Measurements from ENCODE around the gene FAT3.
A peak's percentile ranks its signal among the peaks of the same experiment; 100 is the strongest.

Gene FAT3

DNA sequence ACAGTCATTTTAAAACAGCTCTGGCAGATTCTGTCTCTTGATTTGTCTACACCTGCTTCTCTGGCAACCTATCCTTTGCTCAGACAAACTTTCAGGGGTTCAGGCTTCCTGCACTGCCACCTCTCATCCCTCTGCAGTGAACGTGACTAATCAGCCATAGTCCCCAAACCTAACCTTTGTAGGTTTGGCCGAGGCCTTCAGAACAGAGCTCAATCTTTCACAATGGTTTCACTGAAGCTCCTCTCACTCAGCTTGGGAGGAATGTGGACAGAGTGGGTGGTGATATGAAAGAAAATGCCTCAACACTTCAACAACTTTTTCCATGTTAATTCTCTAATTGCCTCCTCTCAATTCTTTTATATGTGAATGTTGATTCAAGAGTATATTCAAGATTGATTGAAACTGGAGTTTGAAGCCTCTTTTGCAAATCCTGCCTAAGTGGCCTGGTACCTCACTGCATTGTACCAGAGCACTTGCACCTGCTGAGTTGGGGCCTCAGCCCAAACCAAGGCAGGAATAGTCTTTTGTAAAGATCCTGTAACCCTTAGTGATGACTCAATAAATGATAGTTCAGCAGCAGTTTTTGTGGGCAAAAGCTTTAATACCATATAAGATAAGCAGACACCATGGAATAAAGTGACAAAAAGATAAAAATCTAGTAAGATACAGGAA lies 33.9 kb upstream of the FAT3 start:
- H3K27ac ChIP-seq (ENCODE audit: extremely low read depth, low read depth, low read length): no peak overlapping the region
- ChIA-PET POLR2A (no interaction called here), CTCF (interaction anchor here (1.2 kb wide), 1 partner anchor 21 kb away, joined by 3 read pairs; no protein-coding TSS in a partner anchor)
- TF ChIP-seq ZNF501 (tag by site-specific recombination; IDR thresholded peaks at IDR 0.05): no peak
- TF ChIP-seq ZNF366 (tag by site-specific recombination; conservative IDR thresholded peaks at IDR 0.05): no peak
- TF ChIP-seq, protein P1, sequence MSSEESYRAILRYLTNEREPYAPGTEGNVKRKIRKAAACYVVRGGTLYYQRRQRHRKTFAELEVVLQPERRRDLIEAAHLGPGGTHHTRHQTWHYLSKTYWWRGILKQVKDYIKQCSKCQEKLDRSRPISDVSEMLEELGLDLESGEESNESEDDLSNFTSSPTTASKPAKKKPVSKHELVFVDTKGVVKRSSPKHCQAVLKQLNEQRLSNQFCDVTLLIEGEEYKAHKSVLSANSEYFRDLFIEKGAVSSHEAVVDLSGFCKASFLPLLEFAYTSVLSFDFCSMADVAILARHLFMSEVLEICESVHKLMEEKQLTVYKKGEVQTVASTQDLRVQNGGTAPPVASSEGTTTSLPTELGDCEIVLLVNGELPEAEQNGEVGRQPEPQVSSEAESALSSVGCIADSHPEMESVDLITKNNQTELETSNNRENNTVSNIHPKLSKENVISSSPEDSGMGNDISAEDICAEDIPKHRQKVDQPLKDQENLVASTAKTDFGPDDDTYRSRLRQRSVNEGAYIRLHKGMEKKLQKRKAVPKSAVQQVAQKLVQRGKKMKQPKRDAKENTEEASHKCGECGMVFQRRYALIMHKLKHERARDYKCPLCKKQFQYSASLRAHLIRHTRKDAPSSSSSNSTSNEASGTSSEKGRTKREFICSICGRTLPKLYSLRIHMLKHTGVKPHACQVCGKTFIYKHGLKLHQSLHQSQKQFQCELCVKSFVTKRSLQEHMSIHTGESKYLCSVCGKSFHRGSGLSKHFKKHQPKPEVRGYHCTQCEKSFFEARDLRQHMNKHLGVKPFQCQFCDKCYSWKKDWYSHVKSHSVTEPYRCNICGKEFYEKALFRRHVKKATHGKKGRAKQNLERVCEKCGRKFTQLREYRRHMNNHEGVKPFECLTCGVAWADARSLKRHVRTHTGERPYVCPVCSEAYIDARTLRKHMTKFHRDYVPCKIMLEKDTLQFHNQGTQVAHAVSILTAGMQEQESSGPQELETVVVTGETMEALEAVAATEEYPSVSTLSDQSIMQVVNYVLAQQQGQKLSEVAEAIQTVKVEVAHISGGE (tag by site-specific recombination; conservative IDR thresholded peaks at IDR 0.05; ENCODE audit: low read depth): no peak
- TF ChIP-seq ZNF677 (tag by site-specific recombination; IDR thresholded peaks at IDR 0.05): no peak
- TF ChIP-seq OSR2 (tag by site-specific recombination; IDR thresholded peaks at IDR 0.05): no peak
- TF ChIP-seq MZF1 (tag by site-specific recombination; IDR thresholded peaks at IDR 0.05; ENCODE audit: borderline replicate concordance): no peak
- H3K4me3 ChIP-seq (ENCODE audit: low read depth, low read length): no peak overlapping the region
- no peaks in the 10 kb centered on the region for H3K4me1 ChIP-seq (ENCODE audit: control insufficient read depth, insufficient read depth, low read length)
- H3K9me3 ChIP-seq (ENCODE audit: control insufficient read depth, insufficient read depth, low read depth, low read length): no peaks in the 10 kb centered on the region
- no peaks in the 10 kb centered on the region for H3K36me3 ChIP-seq (ENCODE audit: control insufficient read depth in 2 of 2, insufficient read depth in 1 of 2, low read length in 2 of 2)

DNA sequence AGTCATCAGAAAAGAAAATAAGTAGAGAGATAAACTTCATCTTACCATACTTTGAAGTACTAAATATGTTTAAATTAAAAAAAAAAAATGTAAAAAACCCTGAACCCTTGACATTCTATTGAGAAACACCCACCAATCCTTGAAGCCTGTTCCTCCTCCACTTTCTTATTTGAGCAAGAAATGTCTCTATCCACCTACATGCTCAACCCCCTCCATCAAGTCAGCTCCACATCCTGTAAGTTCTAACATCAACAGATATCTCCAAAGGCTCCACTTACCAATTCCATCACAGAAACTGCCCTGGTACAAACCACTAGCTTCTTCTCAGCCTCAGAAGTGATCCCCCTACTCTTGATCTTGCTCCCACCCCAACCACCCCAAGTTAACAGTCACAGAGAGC lies 32.5 kb upstream of the FAT3 start:
- ChIA-PET POLR2A (no interaction called here), CTCF (interaction anchor here (0.7 kb wide), 1 partner anchor 681 kb away, joined by 3 read pairs; no protein-coding TSS in a partner anchor)
- Histone ChIP-seq H3K9me3 (ENCODE audit: control insufficient read depth, insufficient read depth, low read depth, low read length) (no peaks in the 10 kb centered on the region), H3K36me3 (ENCODE audit: control insufficient read depth in 2 of 2, insufficient read depth in 1 of 2, low read length in 2 of 2) (no peaks in the 10 kb centered on the region), H3K4me3 (ENCODE audit: low read depth, low read length) (no peak overlapping the region), H3K27ac (ENCODE audit: extremely low read depth, low read depth, low read length) (no peak overlapping the region), H3K4me1 (ENCODE audit: control insufficient read depth, insufficient read depth, low read length) (no peaks in the 10 kb centered on the region)
- TF ChIP-seq EGR2 (tag by site-specific recombination; IDR thresholded peaks at IDR 0.05; ENCODE audit: low read depth) (peak; percentile 30; the same call in 1 of the 2 replicates), ZNF311 (tag by site-specific recombination; IDR thresholded peaks at IDR 0.05; ENCODE audit: borderline replicate concordance) (no peak)

DNA sequence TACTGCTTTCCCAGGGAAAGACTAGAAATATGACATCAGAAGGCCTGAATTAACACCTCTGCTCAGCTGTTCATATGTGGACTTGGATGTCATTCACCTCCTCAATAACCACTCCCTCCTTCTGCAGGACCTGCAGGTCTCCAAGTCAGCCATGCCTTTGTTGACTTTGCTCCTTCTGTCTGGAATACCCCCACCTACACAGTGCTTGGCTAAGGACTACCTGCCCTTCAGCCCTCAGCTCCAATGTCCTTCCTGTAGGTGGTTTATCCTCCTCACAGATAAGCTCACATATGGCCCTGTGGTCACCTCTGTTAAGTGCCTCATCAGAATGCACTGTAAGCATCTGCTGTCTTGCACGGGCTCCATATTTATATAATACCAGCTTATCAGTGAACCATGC lies 26.4 kb upstream of the FAT3 start:
- Histone ChIP-seq H3K4me3 (ENCODE audit: low read depth, low read length) (no peak overlapping the region), H3K36me3 (ENCODE audit: control insufficient read depth in 2 of 2, insufficient read depth in 1 of 2, low read length in 2 of 2) (no peaks in the 10 kb centered on the region), H3K4me1 (ENCODE audit: control insufficient read depth, insufficient read depth, low read length) (no peaks in the 10 kb centered on the region), H3K9me3 (ENCODE audit: control insufficient read depth, insufficient read depth, low read depth, low read length) (no peaks in the 10 kb centered on the region), H3K27ac (ENCODE audit: extremely low read depth, low read depth, low read length) (no peak overlapping the region)
- ChIA-PET CTCF (interaction anchor here (0.6 kb wide), 1 partner anchor 33 kb away, joined by 3 read pairs; no protein-coding TSS in a partner anchor), POLR2A (no interaction called here)
- peak; percentile 78 for TF ChIP-seq EGR2 (tag by site-specific recombination; IDR thresholded peaks at IDR 0.05; ENCODE audit: low read depth)
- TF ChIP-seq, protein P2, sequence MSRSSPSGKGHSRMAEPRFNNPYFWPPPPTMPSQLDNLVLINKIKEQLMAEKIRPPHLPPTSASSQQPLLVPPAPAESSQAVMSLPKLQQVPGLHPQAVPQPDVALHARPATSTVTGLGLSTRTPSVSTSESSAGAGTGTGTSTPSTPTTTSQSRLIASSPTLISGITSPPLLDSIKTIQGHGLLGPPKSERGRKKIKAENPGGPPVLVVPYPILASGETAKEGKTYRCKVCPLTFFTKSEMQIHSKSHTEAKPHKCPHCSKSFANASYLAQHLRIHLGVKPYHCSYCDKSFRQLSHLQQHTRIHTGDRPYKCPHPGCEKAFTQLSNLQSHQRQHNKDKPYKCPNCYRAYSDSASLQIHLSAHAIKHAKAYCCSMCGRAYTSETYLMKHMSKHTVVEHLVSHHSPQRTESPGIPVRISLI (tag by site-specific recombination; IDR thresholded peaks at IDR 0.05): no peak
- TF ChIP-seq ZFHX2 (tag by site-specific recombination; conservative IDR thresholded peaks at IDR 0.05): 0 out of 2 replicates have a peak, but pooled peaks have one; percentile 17

DNA sequence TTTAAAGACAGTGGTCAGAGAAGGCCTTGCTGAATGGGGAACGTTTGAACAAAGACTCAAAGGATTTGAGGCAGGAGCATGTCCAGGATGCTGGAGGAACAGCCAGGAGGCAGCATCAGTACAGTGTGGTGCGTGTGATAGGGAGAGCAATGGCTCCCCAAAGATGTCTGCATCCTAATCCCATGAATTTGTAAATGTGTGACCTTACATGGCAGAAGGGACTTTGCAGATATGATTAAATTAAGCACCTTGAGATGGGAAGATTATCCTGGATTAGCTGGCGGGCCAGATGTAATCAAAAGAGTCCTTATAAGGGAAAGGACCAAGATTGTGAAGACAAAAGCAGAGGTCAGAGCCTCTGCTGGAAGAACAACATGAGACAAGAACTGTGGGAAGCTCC lies 24.6 kb upstream of the FAT3 start:
- POLR2A ChIA-PET: no interaction called here
- no peaks in the 10 kb centered on the region for H3K4me1 ChIP-seq (ENCODE audit: control insufficient read depth, insufficient read depth, low read length)
- no peaks in the 10 kb centered on the region for H3K9me3 ChIP-seq (ENCODE audit: control insufficient read depth, insufficient read depth, low read depth, low read length)
- CTCF ChIA-PET: interaction anchor here (0.6 kb wide), 1 partner anchor 287 kb away, joined by 3 read pairs; no protein-coding TSS in a partner anchor
- H3K27ac ChIP-seq (ENCODE audit: extremely low read depth, low read depth, low read length): no peak overlapping the region
- H3K36me3 ChIP-seq (ENCODE audit: control insufficient read depth in 2 of 2, insufficient read depth in 1 of 2, low read length in 2 of 2): no peaks in the 10 kb centered on the region
- TF ChIP-seq, protein P3, sequence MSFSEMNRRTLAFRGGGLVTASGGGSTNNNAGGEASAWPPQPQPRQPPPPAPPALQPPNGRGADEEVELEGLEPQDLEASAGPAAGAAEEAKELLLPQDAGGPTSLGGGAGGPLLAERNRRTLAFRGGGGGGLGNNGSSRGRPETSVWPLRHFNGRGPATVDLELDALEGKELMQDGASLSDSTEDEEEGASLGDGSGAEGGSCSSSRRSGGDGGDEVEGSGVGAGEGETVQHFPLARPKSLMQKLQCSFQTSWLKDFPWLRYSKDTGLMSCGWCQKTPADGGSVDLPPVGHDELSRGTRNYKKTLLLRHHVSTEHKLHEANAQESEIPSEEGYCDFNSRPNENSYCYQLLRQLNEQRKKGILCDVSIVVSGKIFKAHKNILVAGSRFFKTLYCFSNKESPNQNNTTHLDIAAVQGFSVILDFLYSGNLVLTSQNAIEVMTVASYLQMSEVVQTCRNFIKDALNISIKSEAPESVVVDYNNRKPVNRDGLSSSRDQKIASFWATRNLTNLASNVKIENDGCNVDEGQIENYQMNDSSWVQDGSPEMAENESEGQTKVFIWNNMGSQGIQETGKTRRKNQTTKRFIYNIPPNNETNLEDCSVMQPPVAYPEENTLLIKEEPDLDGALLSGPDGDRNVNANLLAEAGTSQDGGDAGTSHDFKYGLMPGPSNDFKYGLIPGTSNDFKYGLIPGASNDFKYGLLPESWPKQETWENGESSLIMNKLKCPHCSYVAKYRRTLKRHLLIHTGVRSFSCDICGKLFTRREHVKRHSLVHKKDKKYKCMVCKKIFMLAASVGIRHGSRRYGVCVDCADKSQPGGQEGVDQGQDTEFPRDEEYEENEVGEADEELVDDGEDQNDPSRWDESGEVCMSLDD (tag by site-specific recombination; IDR thresholded peaks at IDR 0.05): no peak
- no peak for TF ChIP-seq KLF16 (tag by site-specific recombination; IDR thresholded peaks at IDR 0.05)
- no peak for TF ChIP-seq EGR2 (tag by site-specific recombination; IDR thresholded peaks at IDR 0.05; ENCODE audit: low read depth)
- TF ChIP-seq, protein P4, sequence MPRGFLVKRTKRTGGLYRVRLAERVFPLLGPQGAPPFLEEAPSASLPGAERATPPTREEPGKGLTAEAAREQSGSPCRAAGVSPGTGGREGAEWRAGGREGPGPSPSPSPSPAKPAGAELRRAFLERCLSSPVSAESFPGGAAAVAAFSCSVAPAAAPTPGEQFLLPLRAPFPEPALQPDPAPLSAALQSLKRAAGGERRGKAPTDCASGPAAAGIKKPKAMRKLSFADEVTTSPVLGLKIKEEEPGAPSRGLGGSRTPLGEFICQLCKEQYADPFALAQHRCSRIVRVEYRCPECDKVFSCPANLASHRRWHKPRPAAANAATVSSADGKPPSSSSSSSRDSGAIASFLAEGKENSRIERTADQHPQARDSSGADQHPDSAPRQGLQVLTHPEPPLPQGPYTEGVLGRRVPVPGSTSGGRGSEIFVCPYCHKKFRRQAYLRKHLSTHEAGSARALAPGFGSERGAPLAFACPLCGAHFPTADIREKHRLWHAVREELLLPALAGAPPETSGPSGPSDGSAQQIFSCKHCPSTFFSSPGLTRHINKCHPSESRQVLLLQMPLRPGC (tag by site-specific recombination; IDR thresholded peaks at IDR 0.05): no peak
- TF ChIP-seq ZNF174 (tag by site-specific recombination; IDR thresholded peaks at IDR 0.05): no peak
- no peak for TF ChIP-seq ZNF423 (tag by site-specific recombination; IDR thresholded peaks at IDR 0.05)
- no peak overlapping the region for H3K4me3 ChIP-seq (ENCODE audit: low read depth, low read length)
